SK-N-SH (cell line): Measurements from ENCODE around the gene PCNT. TPM values are rescaled to one million over a fixed set of nuclear protein-coding genes. Genes with fewer than 3 reads are reported as not detected.

ENCODE experiments used
- CTCF ChIA-PET: fragments of 300-600, 350-600 bp; formaldehyde crosslinking; extraction: SDS; loops from one replicate; lab custom pipeline; 2021; lab: Yijun Ruan, JAX
- POLR2A ChIA-PET: fragments of 350-600 bp; sonication (Branson Sonifier 250); formaldehyde crosslinking; extraction: SDS; loops from one replicate; lab custom pipeline; 2020; ENCODE audit warnings: antibody characterized with exemption, inconsistent platforms; lab: Yijun Ruan, JAX
- DNase-seq: peaks from one replicate; pipeline ENCODE4 v3.0.0; 2012
- H2AFZ ChIP-seq: fragments of 200-600 bp; sonication (generic); 2 replicates; pipeline ENCODE4 v1.8.1; 2016; ENCODE audit warnings: antibody characterized with exemption, mild to moderate bottlenecking, low read depth
- H3F3A ChIP-seq: fragments of 200-600 bp; sonication (generic); replicated peaks from 2 replicates; pipeline ENCODE3; 2016; ENCODE audit warnings: antibody characterized with exemption, mild to moderate bottlenecking; ENCODE audit not compliant: insufficient read depth
- H3K27ac ChIP-seq, 2 experiments: fragments of 200-500 bp in 1 of 2; fragments of 200-600 bp in 1 of 2; sonication (Bioruptor generic) in 1 of 2; sonication (generic), shearing (Covaris generic) in 1 of 2; 2 replicates each; pipeline versions ENCODE4 v1.5.1 to v1.6.1; 2014 to 2016; ENCODE audit warnings: low read depth in 2 of 2, inconsistent platforms in 1 of 2, low read length in 1 of 2, mild to moderate bottlenecking in 1 of 2, mixed read lengths in 1 of 2
- H3K27me3 ChIP-seq: fragments of 200-600 bp; sonication (generic), shearing (Covaris generic); 2 replicates; pipeline ENCODE4 v1.6.1; 2016; ENCODE audit warnings: mixed run types; ENCODE audit not compliant: insufficient read depth
- H3K36me3 ChIP-seq, 2 experiments: fragments of 200-500 bp in 1 of 2; fragments of 200-600 bp in 1 of 2; sonication (Bioruptor generic) in 1 of 2; sonication (generic) in 1 of 2; replicated peaks in 1 of 2; 2 replicates each; pipeline versions ENCODE3 to v1.5.1; 2014 to 2016; ENCODE audit warnings: low read length in 1 of 2, mild to moderate bottlenecking in 1 of 2; ENCODE audit not compliant: insufficient read depth in 2 of 2, control insufficient read depth in 1 of 2
- H3K4me1 ChIP-seq, 2 experiments: fragments of 200-500 bp in 1 of 2; fragments of 200-600 bp in 1 of 2; sonication (Bioruptor generic) in 1 of 2; sonication (generic), shearing (Covaris generic) in 1 of 2; 2 replicates each; pipeline versions ENCODE4 v1.5.1 to v1.6.1; 2014 to 2016; ENCODE audit warnings: low read depth in 1 of 2, low read length in 1 of 2, mixed run types in 1 of 2; ENCODE audit not compliant: insufficient read depth in 2 of 2, control insufficient read depth in 1 of 2
- H3K4me2 ChIP-seq: fragments of 200-600 bp; sonication (generic), shearing (Covaris generic); 2 replicates; pipeline ENCODE4 v1.6.1; 2017; ENCODE audit warnings: mixed run types
- H3K4me3 ChIP-seq, 2 experiments: fragments of 200-500 bp in 1 of 2; fragments of 200-600 bp in 1 of 2; sonication (Bioruptor generic) in 1 of 2; sonication (generic), shearing (Covaris generic) in 1 of 2; 2 replicates each; pipeline versions ENCODE4 v1.5.1 to v1.8.1; 2014 to 2016; ENCODE audit warnings: low read depth in 2 of 2, inconsistent platforms in 1 of 2, low read length in 1 of 2, mild to moderate bottlenecking in 1 of 2, mixed read lengths in 1 of 2, moderate library complexity in 1 of 2
- H3K79me2 ChIP-seq: fragments of 200-600 bp; sonication (generic); 2 replicates; pipeline ENCODE4 v1.8.1; 2017; ENCODE audit warnings: mild to moderate bottlenecking; ENCODE audit not compliant: insufficient read depth
- H3K9ac ChIP-seq: fragments of 200-600 bp; sonication (generic); 2 replicates; pipeline ENCODE4 v1.6.1; 2017; ENCODE audit warnings: mixed run types
- H3K9me2 ChIP-seq: fragments of 200-600 bp; sonication (generic); 2 replicates; pipeline ENCODE4 v1.6.1; 2017; ENCODE audit warnings: mixed run types
- H3K9me3 ChIP-seq: fragments of 200-600 bp; sonication (generic); 2 replicates; pipeline ENCODE4 v1.6.1; 2017; ENCODE audit warnings: mixed run types, mild to moderate bottlenecking, moderate library complexity
- H4K20me1 ChIP-seq: fragments of 200-600 bp; sonication (generic); 2 replicates; pipeline ENCODE4 v1.6.1; 2017; ENCODE audit warnings: mild to moderate bottlenecking, mixed run types; ENCODE audit not compliant: insufficient read depth
- CHD2 ChIP-seq: fragments of 150-350 bp; IDR thresholded peaks from 2 replicates; pipeline ENCODE4 v1.6.1; 2018; ENCODE audit warnings: low read length; ENCODE audit not compliant: partially characterized antibody
- EP300 ChIP-seq, 2 experiments: IDR thresholded peaks; 2 replicates each; pipeline versions ENCODE4 v1.4.0 to v1.6.1; 2012; ENCODE audit warnings: borderline replicate concordance in 1 of 2, low read depth in 1 of 2, low read length in 1 of 2
- EZH2phosphoT487 ChIP-seq: fragments of 200-600 bp; sonication (generic); IDR thresholded peaks from 2 replicates; pipeline ENCODE4 v1.6.1; 2017; ENCODE audit warnings: low read depth, mixed run types, mild to moderate bottlenecking, antibody characterized with exemption, moderate library complexity, borderline replicate concordance
- GABPA ChIP-seq: IDR thresholded peaks from 2 replicates; pipeline ENCODE4 v1.4.0; 2012; ENCODE audit warnings: low read depth, mild to moderate bottlenecking
- IRF3 ChIP-seq: fragments of 150-350 bp; IDR thresholded peaks from 2 replicates; pipeline ENCODE4 v1.6.1; 2016; ENCODE audit warnings: mild to moderate bottlenecking, low read depth, low read length
- MEF2A ChIP-seq: IDR thresholded peaks from 2 replicates; pipeline ENCODE4 v1.4.0; 2012; ENCODE audit warnings: low read depth, borderline replicate concordance
- MXI1 ChIP-seq: IDR thresholded peaks from 2 replicates; pipeline ENCODE4 v1.6.1; 2012; ENCODE audit warnings: mild to moderate bottlenecking, low read depth, low read length, improper control_type of control experiment
- RCOR1 ChIP-seq: fragments of 150-350 bp; IDR thresholded peaks from 2 replicates; pipeline ENCODE4 v1.6.1; 2017; ENCODE audit warnings: antibody characterized with exemption, low read length
- SIN3A ChIP-seq: IDR thresholded peaks from 2 replicates; pipeline ENCODE4 v1.6.1; 2012; ENCODE audit warnings: low read depth, mild to moderate bottlenecking, low read length, moderate library complexity, borderline replicate concordance
- TEAD4 ChIP-seq: IDR thresholded peaks from 2 replicates; pipeline ENCODE4 v1.4.0; 2012; ENCODE audit warnings: mild to moderate bottlenecking, borderline replicate concordance; ENCODE audit not compliant: insufficient read depth
- USF1 ChIP-seq: IDR thresholded peaks from 2 replicates; pipeline ENCODE4 v1.4.0; 2012; ENCODE audit warnings: low read depth, borderline replicate concordance
- USF2 ChIP-seq: fragments of 150-350 bp; IDR thresholded peaks from 2 replicates; pipeline ENCODE4 v1.6.1; 2017; ENCODE audit warnings: antibody characterized with exemption, low read length, low read depth, borderline replicate concordance
- WGBS: methylation state at CpG from one replicate; pipeline ENCODE4 v1.1.6; 2017; ENCODE audit warnings: low lambda C conversion rate; 5-methylcytosine and 5-hydroxymethylcytosine counted together
- polyA plus RNA-seq, 3 experiments: library from polyadenylated mRNA; depleted of rRNA; stranded (reverse); fragments of >200 nt; gene quantifications; 2 replicates each; pipeline ENCODE4 v1.2.3, GENCODE V29; 2012
- TF ChIP-seq, protein P1 (sequence below): IDR thresholded peaks from 2 replicates; pipeline ENCODE4 v1.4.0; 2012; ENCODE audit warnings: low read depth, borderline replicate concordance
- TF ChIP-seq, protein P2 (sequence below): IDR thresholded peaks from 2 replicates; pipeline ENCODE4 v1.4.0; 2012; ENCODE audit warnings: low read depth

Gene PCNT
- polyA plus RNA-seq, 1 of the 3 experiments (the other 2 are of a cell fraction), result 15.7 TPM

DNA sequence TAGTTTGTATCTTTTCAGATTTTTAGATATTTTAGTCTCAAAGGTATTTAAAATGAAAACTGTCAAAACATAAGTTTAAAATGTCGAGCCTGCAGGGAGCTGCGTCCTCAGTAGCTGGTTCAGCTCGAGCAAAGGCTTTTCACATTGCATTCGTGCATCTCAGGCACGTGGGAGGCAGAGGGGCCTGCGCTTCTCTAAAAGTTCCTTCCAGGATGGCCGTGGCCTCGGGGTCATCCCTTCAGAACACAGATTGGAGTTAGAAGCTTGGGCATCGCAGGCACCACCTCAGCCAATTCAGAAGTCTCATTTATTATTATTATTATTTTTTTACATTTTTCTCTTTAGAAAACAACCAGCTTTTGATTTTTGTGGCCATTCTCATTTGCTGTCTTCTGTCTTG is 67.8 kb downstream of the PCNT start (continued):
- TF ChIP-seq, protein P1, sequence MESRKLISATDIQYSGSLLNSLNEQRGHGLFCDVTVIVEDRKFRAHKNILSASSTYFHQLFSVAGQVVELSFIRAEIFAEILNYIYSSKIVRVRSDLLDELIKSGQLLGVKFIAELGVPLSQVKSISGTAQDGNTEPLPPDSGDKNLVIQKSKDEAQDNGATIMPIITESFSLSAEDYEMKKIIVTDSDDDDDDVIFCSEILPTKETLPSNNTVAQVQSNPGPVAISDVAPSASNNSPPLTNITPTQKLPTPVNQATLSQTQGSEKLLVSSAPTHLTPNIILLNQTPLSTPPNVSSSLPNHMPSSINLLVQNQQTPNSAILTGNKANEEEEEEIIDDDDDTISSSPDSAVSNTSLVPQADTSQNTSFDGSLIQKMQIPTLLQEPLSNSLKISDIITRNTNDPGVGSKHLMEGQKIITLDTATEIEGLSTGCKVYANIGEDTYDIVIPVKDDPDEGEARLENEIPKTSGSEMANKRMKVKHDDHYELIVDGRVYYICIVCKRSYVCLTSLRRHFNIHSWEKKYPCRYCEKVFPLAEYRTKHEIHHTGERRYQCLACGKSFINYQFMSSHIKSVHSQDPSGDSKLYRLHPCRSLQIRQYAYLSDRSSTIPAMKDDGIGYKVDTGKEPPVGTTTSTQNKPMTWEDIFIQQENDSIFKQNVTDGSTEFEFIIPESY, result no peak
- TF ChIP-seq, protein P2, sequence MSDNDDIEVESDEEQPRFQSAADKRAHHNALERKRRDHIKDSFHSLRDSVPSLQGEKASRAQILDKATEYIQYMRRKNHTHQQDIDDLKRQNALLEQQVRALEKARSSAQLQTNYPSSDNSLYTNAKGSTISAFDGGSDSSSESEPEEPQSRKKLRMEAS, result no peak
- TF ChIP-seq, all 33 proteins: peak for 0

DNA sequence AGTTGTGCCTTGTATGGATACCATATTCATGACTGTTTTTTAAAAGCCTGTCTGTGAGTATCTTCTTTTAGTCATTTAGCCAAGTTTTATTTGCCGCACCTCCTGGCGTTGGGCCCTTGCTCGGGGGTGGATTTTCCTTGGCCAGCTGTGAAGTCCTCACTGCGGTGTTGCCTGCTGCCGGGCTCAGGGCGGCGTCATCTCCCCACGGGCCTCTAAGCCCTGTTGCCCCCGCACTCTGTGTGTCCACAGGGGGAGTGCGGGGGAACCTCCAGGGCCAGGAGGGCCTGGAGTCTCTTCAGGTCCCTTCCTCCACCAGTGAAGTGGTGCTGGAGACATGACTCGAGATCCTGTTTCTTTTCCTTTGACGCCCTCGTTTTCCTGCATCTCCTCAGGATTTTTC is 69.0 kb downstream of the PCNT start:
- no peaks in the 10 kb centered on the region for H3K4me1 ChIP-seq
- TF ChIP-seq MEF2A, result no peak
- TF ChIP-seq CHD2, result no peak
- TF ChIP-seq SIN3A, result no peak
- TF ChIP-seq IRF3, result no peak
- TF ChIP-seq RCOR1, result no peak
- TF ChIP-seq EZH2phosphoT487, result no peak
- no peak for TF ChIP-seq TEAD4
- TF ChIP-seq, protein P2, result no peak
- TF ChIP-seq EP300 (IDR thresholded peaks at IDR 0.05; ENCODE audit: borderline replicate concordance in 1 of 2, low read depth in 1 of 2, low read length in 1 of 2), result no peak
- TF ChIP-seq USF1, result no peak
- TF ChIP-seq GABPA, result no peak
- TF ChIP-seq USF2, result no peak
- TF ChIP-seq MXI1, result no peak
- H3K27ac ChIP-seq, result no peak overlapping the region; a peak in 1 of 4 replicates
- H3F3A ChIP-seq, result no peaks in the 10 kb centered on the region
- no peak overlapping the region for H2AFZ ChIP-seq
- CTCF ChIA-PET, result interaction anchor here (1.1 kb wide), 1 partner anchor 10 kb away, joined by 3 read pairs; no protein-coding TSS in a partner anchor
- POLR2A ChIA-PET, result no interaction called here
- H4K20me1 ChIP-seq, result no peaks in the 10 kb centered on the region
- H3K27me3 ChIP-seq, result no peaks in the 10 kb centered on the region
- H3K4me2 ChIP-seq, result no peak overlapping the region
- no peaks in the 10 kb centered on the region for H3K9me3 ChIP-seq
- no peak for DNase-seq
- 98% methylated on average over 9 of the region's 13 CpGs for WGBS
- no peak overlapping the region for H3K9ac ChIP-seq
- peaks cover 7 to 54% of the 10 kb centered on the region in 2 experiments for H3K36me3 ChIP-seq
- no peaks in the 10 kb centered on the region for H3K9me2 ChIP-seq
- H3K79me2 ChIP-seq, result no peaks in the 10 kb centered on the region
- no peak overlapping the region for H3K4me3 ChIP-seq
